Hematopoietic multipotent progenitor cell treated with erythropoietin and hydrocortisone succinate and interleukin-3 and kit ligand, for 17 days (in vitro differentiated cells): Measurements from ENCODE around the gene AP4S1.
"Not testable (repeated sequence)": the region's sequence is repeated elsewhere in the genome, so short reads cannot be mapped to it uniquely, and the experiment has no call there.

Source experiments
- DNase-seq: peaks from one replicate; pipeline ENCODE4 v3.0.0-alpha.2; 2015; ENCODE audit warnings: low spot score

AP4S1 gene

GRCh38 chr14:31043379-31043778, 17.9 kb downstream of the AP4S1 start:
- DNase-seq, result no peak

GRCh38 chr14:31045501-31046080, 20.1 kb downstream of the AP4S1 start:
- DNase-seq, result no peak

GRCh38 chr14:31047503-31047902, 22.1 kb downstream of the AP4S1 start:
- DNase-seq, result peak; percentile 40

GRCh38 chr14:31051023-31051422, 25.6 kb downstream of the AP4S1 start:
- DNase-seq, result no peak

GRCh38 chr14:31051511-31051910, 26.1 kb downstream of the AP4S1 start:
- DNase-seq, result no peak

GRCh38 chr14:31052905-31053586, 27.6 kb downstream of the AP4S1 start:
- not testable (repeated sequence) for DNase-seq

GRCh38 chr14:31057035-31057434, 31.6 kb downstream of the AP4S1 start:
- no peak for DNase-seq

- no peak for DNase-seq
These were observed 32.4 kb downstream of the AP4S1 start for GRCh38 chr14:31057701-31058364.

GRCh38 chr14:31059152-31059924, 33.9 kb downstream of the AP4S1 start:
- peak; percentile 85 for DNase-seq

GRCh38 chr14:31060253-31060875, 34.9 kb downstream of the AP4S1 start:
- DNase-seq, result peak; percentile 32

GRCh38 chr14:31062908-31063307, 37.5 kb downstream of the AP4S1 start:
- not testable (repeated sequence) for DNase-seq

GRCh38 chr14:31068235-31068634, 42.8 kb downstream of the AP4S1 start:
- DNase-seq, result no peak

- no peak for DNase-seq
These were observed 43.9 kb downstream of the AP4S1 start for GRCh38 chr14:31069343-31069742.

- DNase-seq, result no peak
These were observed 45.0 kb downstream of the AP4S1 start for GRCh38 chr14:31070431-31070830.

- DNase-seq, result no peak
These were observed 45.7 kb downstream of the AP4S1 start for GRCh38 chr14:31071151-31071550.

GRCh38 chr14:31075144-31075543, 49.7 kb downstream of the AP4S1 start:
- no peak for DNase-seq

- no peak for DNase-seq
These were observed 53.3 kb downstream of the AP4S1 start for GRCh38 chr14:31078766-31079165.

GRCh38 chr14:31080056-31080455, 54.6 kb downstream of the AP4S1 start:
- DNase-seq, result peak; percentile 29

- DNase-seq, result peak; percentile 64
These were observed 55.0 kb downstream of the AP4S1 start for GRCh38 chr14:31080484-31080883.

- no peak for DNase-seq
These were observed 58.3 kb downstream of the AP4S1 start for GRCh38 chr14:31083781-31084180.

- DNase-seq, result no peak
These were observed 58.9 kb downstream of the AP4S1 start for GRCh38 chr14:31084385-31084784.

- no peak for DNase-seq
These were observed 59.6 kb downstream of the AP4S1 start for GRCh38 chr14:31085027-31085426.
